Measurements from ENCODE around the gene AQP1.

DNA sequence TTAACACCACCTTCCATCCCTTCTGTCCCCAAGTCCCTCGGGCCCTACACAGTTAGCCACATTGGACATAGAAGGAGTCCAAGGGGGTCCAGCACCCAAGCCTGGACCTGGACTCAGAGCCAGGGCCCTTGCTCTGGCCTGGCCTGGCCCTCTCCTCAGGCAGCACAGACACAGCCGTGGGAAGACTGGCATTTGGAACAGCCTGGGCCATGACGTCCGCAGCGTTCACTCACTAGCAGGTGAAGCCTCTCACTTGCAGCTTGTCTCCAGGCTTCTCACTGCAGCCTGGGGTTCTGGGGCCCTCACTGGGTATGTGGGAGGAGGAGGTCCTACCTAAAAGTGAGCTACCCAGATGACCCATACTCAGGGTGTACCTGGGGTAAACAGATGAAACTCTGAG, 33.7 kb upstream of the AQP1 start:
- TF ChIP-seq, protein P1, sequence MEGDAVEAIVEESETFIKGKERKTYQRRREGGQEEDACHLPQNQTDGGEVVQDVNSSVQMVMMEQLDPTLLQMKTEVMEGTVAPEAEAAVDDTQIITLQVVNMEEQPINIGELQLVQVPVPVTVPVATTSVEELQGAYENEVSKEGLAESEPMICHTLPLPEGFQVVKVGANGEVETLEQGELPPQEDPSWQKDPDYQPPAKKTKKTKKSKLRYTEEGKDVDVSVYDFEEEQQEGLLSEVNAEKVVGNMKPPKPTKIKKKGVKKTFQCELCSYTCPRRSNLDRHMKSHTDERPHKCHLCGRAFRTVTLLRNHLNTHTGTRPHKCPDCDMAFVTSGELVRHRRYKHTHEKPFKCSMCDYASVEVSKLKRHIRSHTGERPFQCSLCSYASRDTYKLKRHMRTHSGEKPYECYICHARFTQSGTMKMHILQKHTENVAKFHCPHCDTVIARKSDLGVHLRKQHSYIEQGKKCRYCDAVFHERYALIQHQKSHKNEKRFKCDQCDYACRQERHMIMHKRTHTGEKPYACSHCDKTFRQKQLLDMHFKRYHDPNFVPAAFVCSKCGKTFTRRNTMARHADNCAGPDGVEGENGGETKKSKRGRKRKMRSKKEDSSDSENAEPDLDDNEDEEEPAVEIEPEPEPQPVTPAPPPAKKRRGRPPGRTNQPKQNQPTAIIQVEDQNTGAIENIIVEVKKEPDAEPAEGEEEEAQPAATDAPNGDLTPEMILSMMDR (IDR thresholded peaks at IDR 0.05): no peak
- no peak for TF ChIP-seq POLR2A (IDR thresholded peaks at IDR 0.05)

Measured in testis (tissue), 2 donors.